ENCODE measurements around the gene IL17C. TPM values are rescaled to one million over a fixed set of nuclear protein-coding genes. Genes with fewer than 3 reads are reported as not detected.

The IL17C gene
- total RNA-seq, 2 donors from 2014 or later, result 0.41 TPM; not detected in 1

- Mint-ChIP-seq H3K4me3 (peak overlapping the region; percentile 80 to 83), H3K9me3 (no peaks in the 10 kb centered on the region), H3K27ac (no peak overlapping the region), H3K4me1 (ENCODE audit: low read depth) (peaks cover 44% of the 10 kb centered on the region), H3K36me3 (ENCODE audit: insufficient read depth in 2 of 2) (peaks cover 2 to 7% of the 10 kb centered on the region in 2 donors), H3K27me3 (ENCODE audit: low read depth) (peaks cover 15% of the 10 kb centered on the region)
- ATAC-seq (replicated peaks in 1 of 2) (peak; percentile 45 to 57), DNase-seq (peak; percentile 74 to 80)
These were observed 4.0 kb upstream of the IL17C start for GRCh38 chr16:88634141-88634993.

DNA sequence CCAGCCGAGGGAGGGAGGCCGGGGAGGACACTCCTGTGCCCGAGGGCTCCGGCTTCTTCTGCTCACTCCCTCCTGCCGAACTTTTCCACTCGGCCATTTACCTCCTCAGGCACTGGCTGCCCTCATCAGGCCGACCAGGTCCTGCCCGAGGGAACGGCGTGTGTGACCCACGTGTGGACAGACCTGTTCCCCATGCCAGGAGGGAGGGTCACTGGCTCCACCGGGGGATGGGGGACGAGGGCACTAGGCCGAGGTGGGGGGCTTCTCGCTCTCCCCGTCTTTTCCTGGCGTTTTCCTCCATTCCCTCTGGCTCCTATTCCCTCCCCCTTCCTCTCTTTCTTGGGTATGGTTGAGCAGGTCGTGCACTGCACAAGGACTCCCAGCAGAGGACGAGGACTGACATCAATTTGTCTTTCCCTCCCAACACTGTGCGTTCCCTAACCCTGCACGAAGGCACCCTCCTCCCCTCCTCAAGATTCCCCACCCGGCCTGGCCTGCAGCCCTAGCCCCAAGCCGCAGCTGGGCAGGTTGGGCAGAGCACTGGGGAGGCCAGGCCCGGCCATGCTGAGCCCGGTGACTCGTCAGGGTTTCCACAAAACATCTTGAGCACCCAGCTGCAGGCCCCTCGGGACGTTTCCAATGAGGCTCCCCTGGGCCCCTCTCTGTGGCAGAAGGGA lies 3.2 kb upstream of the IL17C start:
- ATAC-seq (replicated peaks in 1 of 2), result no peak
- Mint-ChIP-seq H3K4me1 (ENCODE audit: low read depth) (peaks cover 45% of the 10 kb centered on the region), H3K36me3 (ENCODE audit: insufficient read depth in 2 of 2) (peaks cover 2 to 7% of the 10 kb centered on the region in 2 donors), H3K4me3 (peak overlapping the region; percentile 80 to 83), H3K9me3 (no peaks in the 10 kb centered on the region), H3K27ac (peak overlapping the region; percentile 26), H3K27me3 (ENCODE audit: low read depth) (peaks cover 19% of the 10 kb centered on the region)
- DNase-seq, result no peak

GRCh38 chr16:88635671-88636319 lies 2.6 kb upstream of the IL17C start:
- no peak for DNase-seq
- Mint-ChIP-seq H3K9me3 (no peaks in the 10 kb centered on the region), H3K36me3 (ENCODE audit: insufficient read depth in 2 of 2) (peaks cover 2 to 7% of the 10 kb centered on the region in 2 donors), H3K27ac (peak overlapping the region; percentile 82), H3K4me1 (ENCODE audit: low read depth) (peaks cover 50% of the 10 kb centered on the region), H3K4me3 (peak overlapping the region; percentile 32 to 83), H3K27me3 (ENCODE audit: low read depth) (peaks cover 25% of the 10 kb centered on the region)
- no peak for ATAC-seq (replicated peaks in 1 of 2)

GRCh38 chr16:88636488-88637265 lies 1.7 kb upstream of the IL17C start:
- Mint-ChIP-seq H3K4me1 (ENCODE audit: low read depth) (peaks cover 50% of the 10 kb centered on the region), H3K27ac (peak overlapping the region; percentile 10), H3K27me3 (ENCODE audit: low read depth) (peaks cover 25% of the 10 kb centered on the region), H3K36me3 (ENCODE audit: insufficient read depth in 2 of 2) (peaks cover 2 to 7% of the 10 kb centered on the region in 2 donors), H3K9me3 (no peaks in the 10 kb centered on the region), H3K4me3 (peak overlapping the region in 1 of 2 donors; percentile 1)
- no peak for DNase-seq
- no peak for ATAC-seq (replicated peaks in 1 of 2)

DNA sequence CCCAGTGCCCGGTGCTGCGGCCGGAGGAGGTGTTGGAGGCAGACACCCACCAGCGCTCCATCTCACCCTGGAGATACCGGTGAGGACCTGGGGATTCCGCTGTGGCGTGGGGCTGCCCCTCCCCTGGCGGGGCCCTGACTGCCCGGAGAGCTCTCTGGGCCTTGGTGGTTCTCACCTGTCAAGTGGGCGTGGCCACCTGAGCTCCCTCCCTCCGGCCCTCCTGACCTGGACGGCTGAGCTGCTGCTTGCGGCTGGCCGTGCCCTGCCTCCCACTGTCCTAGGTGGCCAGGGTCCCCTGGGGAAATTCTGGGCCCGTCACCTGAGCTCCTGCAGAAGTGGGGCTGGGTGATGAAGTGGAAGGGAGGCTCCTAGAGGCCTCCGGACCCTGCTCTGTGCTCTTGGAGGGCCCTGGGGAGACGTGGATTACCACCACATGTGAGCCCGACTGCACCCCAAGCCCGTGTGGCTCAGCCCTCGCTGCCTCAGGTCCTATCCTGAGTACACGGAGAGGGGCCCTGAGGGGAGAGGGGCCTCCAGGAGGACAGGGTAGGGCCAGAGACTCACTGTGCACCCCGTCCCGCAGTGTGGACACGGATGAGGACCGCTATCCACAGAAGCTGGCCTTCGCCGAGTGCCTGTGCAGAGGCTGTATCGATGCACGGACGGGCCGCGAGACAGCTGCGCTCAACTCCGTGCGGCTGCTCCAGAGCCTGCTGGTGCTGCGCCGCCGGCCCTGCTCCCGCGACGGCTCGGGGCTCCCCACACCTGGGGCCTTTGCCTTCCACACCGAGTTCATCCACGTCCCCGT lies 1.1 kb downstream of the IL17C start:
- peaks cover 2 to 4% of the 10 kb centered on the region in 2 donors for H3K36me3 Mint-ChIP-seq (ENCODE audit: insufficient read depth in 2 of 2)
- ATAC-seq (replicated peaks in 1 of 2) (peak; percentile 2 to 4), DNase-seq (peak in 1 of 2 donors; percentile 14)
- peaks cover 41% of the 10 kb centered on the region for H3K4me1 Mint-ChIP-seq (ENCODE audit: low read depth)
- no peak overlapping the region for H3K27ac Mint-ChIP-seq
- peaks cover 25% of the 10 kb centered on the region for H3K27me3 Mint-ChIP-seq (ENCODE audit: low read depth)
- no peaks in the 10 kb centered on the region for H3K9me3 Mint-ChIP-seq
- H3K4me3 Mint-ChIP-seq, result no peak overlapping the region

GRCh38 chr16:88640039-88640495 lies 1.7 kb downstream of the IL17C start:
- H3K27ac Mint-ChIP-seq, result peak overlapping the region; percentile 87
- no peaks in the 10 kb centered on the region for H3K9me3 Mint-ChIP-seq
- no peak for ATAC-seq (replicated peaks in 1 of 2)
- no peak overlapping the region for H3K4me3 Mint-ChIP-seq
- peaks cover 2 to 7% of the 10 kb centered on the region in 2 donors for H3K36me3 Mint-ChIP-seq (ENCODE audit: insufficient read depth in 2 of 2)
- DNase-seq, result no peak
- H3K4me1 Mint-ChIP-seq (ENCODE audit: low read depth), result peaks cover 34% of the 10 kb centered on the region
- H3K27me3 Mint-ChIP-seq (ENCODE audit: low read depth), result peaks cover 25% of the 10 kb centered on the region

DNA sequence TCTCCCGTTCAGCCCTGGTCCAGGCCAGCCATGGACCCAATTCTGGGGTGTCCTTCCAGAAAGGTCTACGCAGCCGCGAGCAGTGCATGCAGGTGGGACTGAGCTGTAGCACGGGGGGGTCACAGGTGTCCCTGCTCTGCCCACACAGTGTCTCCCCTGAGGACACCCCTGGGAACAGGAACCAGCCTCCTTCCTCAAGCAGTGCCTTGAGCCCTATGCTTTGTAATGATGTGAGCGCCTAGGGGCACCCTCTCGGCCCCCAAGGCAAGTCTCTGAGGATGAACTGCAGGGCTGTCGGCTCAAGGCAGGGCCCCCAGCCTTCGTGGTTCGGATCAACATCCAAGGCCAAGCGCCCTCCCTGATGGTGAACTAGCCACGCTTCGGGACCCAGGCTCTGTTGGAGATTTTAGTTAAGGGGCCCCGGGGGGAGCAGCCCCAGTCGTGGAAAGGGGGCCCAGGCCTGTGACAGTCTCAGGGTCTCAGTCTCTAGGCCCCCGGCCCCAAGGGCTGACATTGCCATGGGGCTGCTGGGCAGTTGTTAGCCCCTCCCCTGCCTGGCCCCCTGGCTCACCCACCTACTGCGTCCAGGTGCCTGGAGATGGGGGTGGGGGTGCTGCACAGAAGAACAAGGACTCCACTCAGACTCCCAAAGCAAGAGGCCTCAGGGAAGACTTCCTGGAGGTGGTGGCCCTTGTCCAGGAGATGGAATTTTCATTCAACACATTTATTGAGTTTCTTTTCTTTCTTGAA lies 2.3 kb downstream of the IL17C start:
- H3K27me3 Mint-ChIP-seq (ENCODE audit: low read depth), result peaks cover 25% of the 10 kb centered on the region
- ATAC-seq (replicated peaks in 1 of 2) (no peak), DNase-seq (no peak)
- H3K4me1 Mint-ChIP-seq (ENCODE audit: low read depth), result peaks cover 29% of the 10 kb centered on the region
- no peaks in the 10 kb centered on the region for H3K9me3 Mint-ChIP-seq
- no peak overlapping the region for H3K4me3 Mint-ChIP-seq
- H3K27ac Mint-ChIP-seq, result peak overlapping the region; percentile 87
- H3K36me3 Mint-ChIP-seq (ENCODE audit: insufficient read depth in 2 of 2), result peaks cover 2 to 7% of the 10 kb centered on the region in 2 donors

- peaks cover 15% of the 10 kb centered on the region for H3K27me3 Mint-ChIP-seq (ENCODE audit: low read depth)
- no peaks in the 10 kb centered on the region for H3K9me3 Mint-ChIP-seq
- H3K27ac Mint-ChIP-seq, result no peak overlapping the region
- peaks cover 9% of the 10 kb centered on the region for H3K4me1 Mint-ChIP-seq (ENCODE audit: low read depth)
- ATAC-seq (replicated peaks in 1 of 2) (no peak), DNase-seq (no peak)
- H3K36me3 Mint-ChIP-seq (ENCODE audit: insufficient read depth in 2 of 2), result peaks cover 0 to 2% of the 10 kb centered on the region in 2 donors
- no peak overlapping the region for H3K4me3 Mint-ChIP-seq
These were observed 4.7 kb downstream of the IL17C start for GRCh38 chr16:88642881-88643643.

- H3K36me3 Mint-ChIP-seq (ENCODE audit: insufficient read depth in 2 of 2), result peaks cover 0 to 2% of the 10 kb centered on the region in 2 donors
- no peak overlapping the region for H3K27ac Mint-ChIP-seq
- no peak for DNase-seq
- H3K27me3 Mint-ChIP-seq (ENCODE audit: low read depth), result peaks cover 10% of the 10 kb centered on the region
- peaks cover 6% of the 10 kb centered on the region for H3K4me1 Mint-ChIP-seq (ENCODE audit: low read depth)
- H3K9me3 Mint-ChIP-seq, result no peaks in the 10 kb centered on the region
- ATAC-seq (replicated peaks in 1 of 2), result no peak
- H3K4me3 Mint-ChIP-seq, result no peak overlapping the region
These were observed 5.2 kb downstream of the IL17C start for GRCh38 chr16:88643644-88643932.

- Mint-ChIP-seq H3K27ac (no peak overlapping the region), H3K4me1 (ENCODE audit: low read depth) (peaks cover 8% of the 10 kb centered on the region), H3K4me3 (no peak overlapping the region), H3K9me3 (no peaks in the 10 kb centered on the region), H3K27me3 (ENCODE audit: low read depth) (peaks cover 3% of the 10 kb centered on the region), H3K36me3 (ENCODE audit: insufficient read depth in 2 of 2) (peaks cover 4 to 8% of the 10 kb centered on the region in 2 donors)
- DNase-seq (no peak), ATAC-seq (replicated peaks in 1 of 2) (no peak)
These were observed 7.1 kb downstream of the IL17C start for GRCh38 chr16:88645455-88645854.

DNA sequence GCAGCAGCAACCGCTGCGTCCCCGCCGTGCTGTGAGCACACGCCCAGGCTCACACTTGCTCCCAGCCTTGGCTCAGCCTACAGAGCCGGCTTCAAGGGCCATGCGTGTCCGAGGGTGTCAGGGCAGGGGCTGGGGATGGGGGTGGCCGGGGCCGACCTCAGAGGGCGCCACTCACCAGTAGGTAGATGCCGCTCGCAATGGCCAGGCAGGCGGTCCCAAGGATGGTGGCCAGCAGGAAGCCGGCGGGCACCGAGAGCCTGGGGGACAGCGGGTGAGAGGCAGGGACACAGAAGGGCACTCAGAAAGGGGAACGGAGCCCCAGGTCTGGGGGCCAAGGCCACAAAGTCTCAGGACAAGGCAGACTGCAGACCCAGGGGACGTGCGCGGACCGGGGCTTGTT lies 7.6 kb downstream of the IL17C start:
- no peaks in the 10 kb centered on the region for H3K9me3 Mint-ChIP-seq
- no peaks in the 10 kb centered on the region for H3K27me3 Mint-ChIP-seq (ENCODE audit: low read depth)
- DNase-seq, result no peak
- ATAC-seq (replicated peaks in 1 of 2), result no peak
- H3K4me3 Mint-ChIP-seq, result no peak overlapping the region
- H3K27ac Mint-ChIP-seq, result no peak overlapping the region
- peaks cover 6% of the 10 kb centered on the region for H3K4me1 Mint-ChIP-seq (ENCODE audit: low read depth)
- H3K36me3 Mint-ChIP-seq (ENCODE audit: insufficient read depth in 2 of 2), result peaks cover 4 to 8% of the 10 kb centered on the region in 2 donors

Data from activated T-cell treated with anti-CD3 and anti-CD28 coated beads, Interleukin-2, amount 50 U/mL, for 72 hours (primary cell).